ENCODE data around the gene SNAPC2.
A peak's percentile ranks its signal among the peaks of the same experiment; 100 is the strongest.

The SNAPC2 gene

GRCh38 chr19:7930765-7931164 lies 10.6 kb downstream of the SNAPC2 start:
- no peaks in the 10 kb centered on the region for H3K27me3 Mint-ChIP-seq

GRCh38 chr19:7931221-7932061 lies 11.3 kb downstream of the SNAPC2 start:
- no peak overlapping the region for H3K4me3 Mint-ChIP-seq
- H3K9me3 Mint-ChIP-seq = no peaks in the 10 kb centered on the region
- H3K27me3 Mint-ChIP-seq = no peaks in the 10 kb centered on the region
- H3K36me3 Mint-ChIP-seq (ENCODE audit: low read depth) = peaks cover 47% of the 10 kb centered on the region
- no peak overlapping the region for H3K27ac Mint-ChIP-seq
- peaks cover 26% of the 10 kb centered on the region for H3K4me1 Mint-ChIP-seq (ENCODE audit: low read depth)

More at GRCh38 chr19:7930765-7931164, 10.6 kb downstream of the SNAPC2 start:
- peaks cover 29% of the 10 kb centered on the region for H3K4me1 Mint-ChIP-seq (ENCODE audit: low read depth)
- H3K4me3 Mint-ChIP-seq = no peak overlapping the region
- peaks cover 42% of the 10 kb centered on the region for H3K36me3 Mint-ChIP-seq (ENCODE audit: low read depth)
- H3K9me3 Mint-ChIP-seq = no peaks in the 10 kb centered on the region
- no peak overlapping the region for H3K27ac Mint-ChIP-seq

GRCh38 chr19:7932276-7932929 lies 12.3 kb downstream of the SNAPC2 start:
- Mint-ChIP-seq H3K4me3 (no peak overlapping the region), H3K27me3 (no peaks in the 10 kb centered on the region), H3K9me3 (no peaks in the 10 kb centered on the region), H3K4me1 (ENCODE audit: low read depth) (peaks cover 24% of the 10 kb centered on the region), H3K27ac (no peak overlapping the region), H3K36me3 (ENCODE audit: low read depth) (peaks cover 52% of the 10 kb centered on the region)

- Mint-ChIP-seq H3K27me3 (no peaks in the 10 kb centered on the region), H3K4me3 (no peak overlapping the region), H3K36me3 (ENCODE audit: low read depth) (peaks cover 57% of the 10 kb centered on the region), H3K4me1 (ENCODE audit: low read depth) (peaks cover 24% of the 10 kb centered on the region), H3K9me3 (no peaks in the 10 kb centered on the region), H3K27ac (no peak overlapping the region)
These were observed 12.8 kb downstream of the SNAPC2 start for GRCh38 chr19:7932930-7933300.

- no peak overlapping the region for H3K27ac Mint-ChIP-seq
- peaks cover 54% of the 10 kb centered on the region for H3K36me3 Mint-ChIP-seq (ENCODE audit: low read depth)
- peaks cover 19% of the 10 kb centered on the region for H3K4me1 Mint-ChIP-seq (ENCODE audit: low read depth)
- no peaks in the 10 kb centered on the region for H3K9me3 Mint-ChIP-seq
- H3K27me3 Mint-ChIP-seq = no peaks in the 10 kb centered on the region
- no peak overlapping the region for H3K4me3 Mint-ChIP-seq
These were observed 13.3 kb downstream of the SNAPC2 start for GRCh38 chr19:7933411-7933810.

- Mint-ChIP-seq H3K27me3 (no peaks in the 10 kb centered on the region), H3K27ac (no peak overlapping the region), H3K9me3 (no peaks in the 10 kb centered on the region), H3K36me3 (ENCODE audit: low read depth) (peaks cover 54% of the 10 kb centered on the region), H3K4me1 (ENCODE audit: low read depth) (peaks cover 16% of the 10 kb centered on the region), H3K4me3 (no peak overlapping the region)
These were observed 13.9 kb downstream of the SNAPC2 start for GRCh38 chr19:7933828-7934725.

- H3K4me1 Mint-ChIP-seq (ENCODE audit: low read depth) = peaks cover 9% of the 10 kb centered on the region
- no peak overlapping the region for H3K27ac Mint-ChIP-seq
- H3K36me3 Mint-ChIP-seq (ENCODE audit: low read depth) = peaks cover 53% of the 10 kb centered on the region
- no peaks in the 10 kb centered on the region for H3K9me3 Mint-ChIP-seq
- H3K4me3 Mint-ChIP-seq = no peak overlapping the region
- no peaks in the 10 kb centered on the region for H3K27me3 Mint-ChIP-seq
These were observed 14.6 kb downstream of the SNAPC2 start for GRCh38 chr19:7934766-7935165.

GRCh38 chr19:7940841-7941240 lies 20.7 kb downstream of the SNAPC2 start:
- peaks cover 43% of the 10 kb centered on the region for H3K4me1 Mint-ChIP-seq (ENCODE audit: low read depth)
- no peaks in the 10 kb centered on the region for H3K9me3 Mint-ChIP-seq

GRCh38 chr19:7941895-7942596 lies 21.9 kb downstream of the SNAPC2 start:
- Mint-ChIP-seq H3K9me3 (no peaks in the 10 kb centered on the region), H3K27ac (peak overlapping the region; percentile 38), H3K27me3 (no peaks in the 10 kb centered on the region), H3K36me3 (ENCODE audit: low read depth) (peaks cover 25% of the 10 kb centered on the region), H3K4me3 (peak overlapping the region; percentile 93), H3K4me1 (ENCODE audit: low read depth) (peaks cover 43% of the 10 kb centered on the region)

More at GRCh38 chr19:7940841-7941240, 20.7 kb downstream of the SNAPC2 start:
- H3K36me3 Mint-ChIP-seq (ENCODE audit: low read depth) = peaks cover 33% of the 10 kb centered on the region
- H3K4me3 Mint-ChIP-seq = peak overlapping the region; percentile 62
- H3K27me3 Mint-ChIP-seq = no peaks in the 10 kb centered on the region
- peak overlapping the region; percentile 67 for H3K27ac Mint-ChIP-seq

GRCh38 chr19:7942981-7943443 lies 22.9 kb downstream of the SNAPC2 start:
- H3K36me3 Mint-ChIP-seq (ENCODE audit: low read depth) = peaks cover 17% of the 10 kb centered on the region
- H3K4me3 Mint-ChIP-seq = peak overlapping the region; percentile 93
- H3K9me3 Mint-ChIP-seq = no peaks in the 10 kb centered on the region
- no peaks in the 10 kb centered on the region for H3K27me3 Mint-ChIP-seq
- peaks cover 43% of the 10 kb centered on the region for H3K4me1 Mint-ChIP-seq (ENCODE audit: low read depth)
- H3K27ac Mint-ChIP-seq = peak overlapping the region; percentile 98

- Mint-ChIP-seq H3K27me3 (no peaks in the 10 kb centered on the region), H3K4me1 (ENCODE audit: low read depth) (peaks cover 43% of the 10 kb centered on the region), H3K27ac (peak within 1 kb of the TSS; percentile 98), H3K4me3 (peak within 1 kb of the TSS; percentile 93), H3K9me3 (no peaks in the 10 kb centered on the region), H3K36me3 (ENCODE audit: low read depth) (peaks cover 16% of the 10 kb centered on the region)
These were observed 23.5 kb downstream of the SNAPC2 start, which contains the start of gene TIMM44 for GRCh38 chr19:7943444-7944176. TSS of gene TIMM44 (minus strand) at chr19:7943666. CDS start at chr19:7943651, 15 bp downstream.

- H3K27ac Mint-ChIP-seq = peak overlapping the region; percentile 98
- H3K4me1 Mint-ChIP-seq (ENCODE audit: low read depth) = peaks cover 40% of the 10 kb centered on the region
- H3K4me3 Mint-ChIP-seq = peak overlapping the region; percentile 93
- no peaks in the 10 kb centered on the region for H3K9me3 Mint-ChIP-seq
- H3K36me3 Mint-ChIP-seq (ENCODE audit: low read depth) = peaks cover 11% of the 10 kb centered on the region
- H3K27me3 Mint-ChIP-seq = no peaks in the 10 kb centered on the region
These were observed 24.1 kb downstream of the SNAPC2 start for GRCh38 chr19:7944177-7944761.

GRCh38 chr19:7947939-7948338 lies 27.8 kb downstream of the SNAPC2 start:
- Mint-ChIP-seq H3K27ac (no peak overlapping the region), H3K4me1 (ENCODE audit: low read depth) (peaks cover 15% of the 10 kb centered on the region), H3K36me3 (ENCODE audit: low read depth) (no peaks in the 10 kb centered on the region), H3K4me3 (no peak overlapping the region), H3K27me3 (no peaks in the 10 kb centered on the region), H3K9me3 (no peaks in the 10 kb centered on the region)
